K562 (cell line): ENCODE measurements around the gene LIG3. TPM values are rescaled to one million over a fixed set of nuclear protein-coding genes. Genes with fewer than 3 reads are reported as not detected.

Experiments used
- ATAC-seq: fragments of 200-7000 bp; cut with Tn5 transposase; 3 replicates; pipeline ENCODE4 v1.9.1; 2020; ENCODE audit warnings: moderate library complexity
- BruUV-seq: library from RNA; stranded (reverse); fragments of 400-500 nt; replicated peaks from 2 replicates; lab custom pipeline; 2021; lab: Mats Ljungman, UMichigan
- CTCF ChIA-PET: fragments of 300-600 bp; formaldehyde crosslinking; extraction: SDS; loops from one replicate; lab custom pipeline; 2021; ENCODE audit warnings: low intra/inter-chr PET ratio; lab: Yijun Ruan, JAX
- POLR2A ChIA-PET: fragments of 300-600, 350-650 bp; sonication (Branson Sonifier 250); formaldehyde crosslinking; extraction: SDS; loops from one replicate; lab custom pipeline; 2021; ENCODE audit warnings: antibody characterized with exemption, inconsistent platforms; lab: Yijun Ruan, JAX
- DNase-seq, 4 experiments: peaks; one replicate each; pipeline versions ENCODE4 v3.0.0 to v3.0.0-alpha.2; 2011 to 2018; ENCODE audit warnings: low spot score in 3 of 4, mixed read lengths in 3 of 4; ENCODE audit errors: extremely low read depth in 1 of 4
- FAIRE-seq: peaks from 2 replicates; lab custom pipeline; 2011; peaks lifted over from hg19 to GRCh38; lab: Jason Lieb, UNC
- H2AFZ ChIP-seq: 2 replicates; pipeline ENCODE4 v1.6.0; 2011; ENCODE audit warnings: low read depth, low read length, control low read depth, inconsistent platforms
- H3K27ac ChIP-seq: fragments of 200-600 bp; 3 replicates; pipeline ENCODE4 v1.8.0; 2011; ENCODE audit warnings: low read depth, mild to moderate bottlenecking, control low read depth, inconsistent platforms, low read length, moderate library complexity, mixed read lengths; ENCODE audit errors: extremely low read depth
- H3K27me3 ChIP-seq, 2 experiments: fragments of 300-600 bp in 1 of 2; 2 replicates in 1 of 2; 3 replicates in 1 of 2; pipeline versions ENCODE4 v1.6.0 to v1.8.0; 2011; ENCODE audit warnings: inconsistent platforms in 2 of 2, low read length in 2 of 2, mild to moderate bottlenecking in 1 of 2, mixed read lengths in 1 of 2, moderate library complexity in 1 of 2; ENCODE audit not compliant: control insufficient read depth in 2 of 2, insufficient read depth in 2 of 2
- H3K36me3 ChIP-seq: fragments of 300-600 bp; 3 replicates; pipeline ENCODE4 v1.8.0; 2011; ENCODE audit warnings: mild to moderate bottlenecking, low read length, inconsistent platforms; ENCODE audit not compliant: control insufficient read depth, insufficient read depth
- H3K4me1 ChIP-seq, 2 experiments: fragments of 200-600 bp in 1 of 2; replicated peaks in 1 of 2; 2 replicates in 1 of 2; 3 replicates in 1 of 2; pipeline versions ENCODE4 v1.5.1 to v1.8.0; 2011; ENCODE audit warnings: inconsistent platforms in 2 of 2, low read length in 2 of 2, mild to moderate bottlenecking in 1 of 2, mixed read lengths in 1 of 2, moderate library complexity in 1 of 2; ENCODE audit not compliant: control insufficient read depth in 2 of 2, insufficient read depth in 2 of 2
- H3K4me2 ChIP-seq: 2 replicates; pipeline ENCODE4 v1.6.1; 2011; ENCODE audit warnings: low read length, control low read depth, inconsistent platforms, mixed read lengths; ENCODE audit not compliant: insufficient read depth
- H3K4me3 ChIP-seq: fragments of 200-600 bp; sonication (generic), shearing (Covaris generic); 2 replicates; pipeline ENCODE4 v1.5.1; 2016; ENCODE audit warnings: control low read depth, inconsistent platforms
- H3K79me2 ChIP-seq: fragments of 200-600 bp; 3 replicates; pipeline ENCODE4 v1.8.0; 2011; ENCODE audit warnings: low read length, inconsistent platforms; ENCODE audit not compliant: control insufficient read depth, insufficient read depth
- H3K9ac ChIP-seq, 2 experiments: 2 replicates each; pipeline versions ENCODE4 v1.6.0 to v1.6.1; 2011; ENCODE audit warnings: low read depth in 2 of 2, low read length in 2 of 2, control low read depth in 1 of 2, inconsistent platforms in 1 of 2, mild to moderate bottlenecking in 1 of 2, mixed read lengths in 1 of 2; ENCODE audit not compliant: insufficient read depth in 1 of 2
- H3K9me1 ChIP-seq: one replicate; pipeline ENCODE4 v1.6.0; 2011; ENCODE audit warnings: inconsistent platforms, mild to moderate bottlenecking, low read length, moderate library complexity; ENCODE audit not compliant: control insufficient read depth, insufficient read depth
- H3K9me3 ChIP-seq: replicated peaks from 2 replicates; pipeline ENCODE4 v1.5.1; 2011; ENCODE audit warnings: low read depth, low read length, inconsistent platforms; ENCODE audit not compliant: control insufficient read depth, insufficient read depth
- H4K20me1 ChIP-seq: replicated peaks from 2 replicates; pipeline ENCODE4 v1.6.1; 2011; ENCODE audit warnings: low read length, inconsistent platforms, mixed read lengths; ENCODE audit not compliant: control insufficient read depth, insufficient read depth
- PKNOX1 ChIP-seq: fragments of 450-650 bp; IDR thresholded peaks from 2 replicates; pipeline ENCODE4 v1.6.1; 2016
- ZFP36 ChIP-seq: fragments of 150-350 bp; IDR thresholded peaks from 2 replicates; pipeline ENCODE4 v1.6.1; 2018; ENCODE audit warnings: low read length, low read depth; ENCODE audit not compliant: partially characterized antibody
- ZNF121 ChIP-seq: sonication (generic); formaldehyde crosslinking; conservative IDR thresholded peaks from 2 replicates; pipeline ENCODE4 v1.8.0; 2022; ENCODE audit warnings: missing genetic modification reagents
- WGBS: fragments of 100-300 bp; shearing (Covaris generic); methylation state at CpG from one replicate; pipeline ENCODE4 v1.1.6; 2016; ENCODE audit warnings: low coverage, mixed read lengths; ENCODE audit not compliant: insufficient coverage; ENCODE audit errors: missing lambda C conversion rate; 5-methylcytosine and 5-hydroxymethylcytosine counted together
- in situ Hi-C: fragments of 300-500 bp; cut with MboI; formaldehyde crosslinking; loops from 4 replicates; pipeline ENCODE4 v1.15.0; 2018; ENCODE audit warnings: inconsistent platforms, mixed read lengths
- intact Hi-C: fragments of 100-400 bp; cut with micrococcal nuclease; formaldehyde crosslinking; loops from 2 replicates; pipeline ENCODE4 v1.14.2; 2022
- polyA plus RNA-seq, 8 experiments: library from polyadenylated mRNA; depleted of rRNA in 4 of 8; stranded (reverse) in 5 of 8; unstranded in 3 of 8; fragments of >200 nt; fragmentation: Nextera tagmentation in 2 of 8; fragmentation: Illumina TruSeq in 1 of 8; extraction: Ambion mirVana in 2 of 8; extraction: Trizol in 1 of 8; gene quantifications; 2 replicates each; pipeline versions ENCODE4 v1.2.1 to v1.2.3, GENCODE V29; 2011 to 2014; ENCODE audit warnings: inconsistent platforms in 1 of 8, missing spikeins in 1 of 8
- total RNA-seq, 7 experiments: library from RNA; depleted of rRNA in 6 of 7; stranded (reverse); fragments of >200 nt in 6 of 7; fragmentation: Illumina TruSeq in 2 of 7; extraction: Trizol in 2 of 7; gene quantifications; 2 replicates each; pipeline versions ENCODE4 v1.2.1 to v1.2.3, GENCODE V29; 2011 to 2021; ENCODE audit warnings: low replicate concordance in 1 of 7
- TF ChIP-seq, protein P1 (sequence below): IDR thresholded peaks from 2 replicates; pipeline ENCODE4 v1.6.1; 2012; ENCODE audit warnings: low read depth, low read length, improper control_type of control experiment, borderline replicate concordance
- TF ChIP-seq, protein P2 (sequence below): fragments of 450-650 bp; formaldehyde crosslinking; conservative IDR thresholded peaks from 2 replicates; pipeline ENCODE4 v1.4.0; 2022; ENCODE audit warnings: mild to moderate bottlenecking, missing genetic modification characterization

LIG3 gene
- total and polyA plus RNA-seq, 9 of the 15 experiments (the other 6 are each of a cell fraction or from before 2014, with no cell fraction given): 7.6 to 75.0 (median 43.0) TPM

- TF ChIP-seq, protein P1, sequence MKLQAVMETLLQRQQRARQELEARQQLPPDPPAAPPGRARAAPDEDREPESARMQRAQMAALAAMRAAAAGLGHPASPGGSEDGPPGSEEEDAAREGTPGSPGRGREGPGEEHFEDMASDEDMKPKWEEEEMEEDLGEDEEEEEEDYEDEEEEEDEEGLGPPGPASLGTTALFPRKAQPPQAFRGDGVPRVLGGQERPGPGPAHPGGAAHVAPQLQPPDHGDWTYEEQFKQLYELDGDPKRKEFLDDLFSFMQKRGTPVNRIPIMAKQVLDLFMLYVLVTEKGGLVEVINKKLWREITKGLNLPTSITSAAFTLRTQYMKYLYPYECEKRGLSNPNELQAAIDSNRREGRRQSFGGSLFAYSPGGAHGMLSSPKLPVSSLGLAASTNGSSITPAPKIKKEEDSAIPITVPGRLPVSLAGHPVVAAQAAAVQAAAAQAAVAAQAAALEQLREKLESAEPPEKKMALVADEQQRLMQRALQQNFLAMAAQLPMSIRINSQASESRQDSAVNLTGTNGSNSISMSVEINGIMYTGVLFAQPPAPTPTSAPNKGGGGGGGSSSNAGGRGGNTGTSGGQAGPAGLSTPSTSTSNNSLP: no peak
- TF ChIP-seq ZFP36: no peak
- TF ChIP-seq, protein P2, sequence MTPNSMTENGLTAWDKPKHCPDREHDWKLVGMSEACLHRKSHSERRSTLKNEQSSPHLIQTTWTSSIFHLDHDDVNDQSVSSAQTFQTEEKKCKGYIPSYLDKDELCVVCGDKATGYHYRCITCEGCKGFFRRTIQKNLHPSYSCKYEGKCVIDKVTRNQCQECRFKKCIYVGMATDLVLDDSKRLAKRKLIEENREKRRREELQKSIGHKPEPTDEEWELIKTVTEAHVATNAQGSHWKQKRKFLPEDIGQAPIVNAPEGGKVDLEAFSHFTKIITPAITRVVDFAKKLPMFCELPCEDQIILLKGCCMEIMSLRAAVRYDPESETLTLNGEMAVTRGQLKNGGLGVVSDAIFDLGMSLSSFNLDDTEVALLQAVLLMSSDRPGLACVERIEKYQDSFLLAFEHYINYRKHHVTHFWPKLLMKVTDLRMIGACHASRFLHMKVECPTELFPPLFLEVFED (CRISPR knock-in tag): no peak
These were observed 12.7 kb downstream of the LIG3 start (continued) for GRCh38 chr17:34993031-34993430.

DNA sequence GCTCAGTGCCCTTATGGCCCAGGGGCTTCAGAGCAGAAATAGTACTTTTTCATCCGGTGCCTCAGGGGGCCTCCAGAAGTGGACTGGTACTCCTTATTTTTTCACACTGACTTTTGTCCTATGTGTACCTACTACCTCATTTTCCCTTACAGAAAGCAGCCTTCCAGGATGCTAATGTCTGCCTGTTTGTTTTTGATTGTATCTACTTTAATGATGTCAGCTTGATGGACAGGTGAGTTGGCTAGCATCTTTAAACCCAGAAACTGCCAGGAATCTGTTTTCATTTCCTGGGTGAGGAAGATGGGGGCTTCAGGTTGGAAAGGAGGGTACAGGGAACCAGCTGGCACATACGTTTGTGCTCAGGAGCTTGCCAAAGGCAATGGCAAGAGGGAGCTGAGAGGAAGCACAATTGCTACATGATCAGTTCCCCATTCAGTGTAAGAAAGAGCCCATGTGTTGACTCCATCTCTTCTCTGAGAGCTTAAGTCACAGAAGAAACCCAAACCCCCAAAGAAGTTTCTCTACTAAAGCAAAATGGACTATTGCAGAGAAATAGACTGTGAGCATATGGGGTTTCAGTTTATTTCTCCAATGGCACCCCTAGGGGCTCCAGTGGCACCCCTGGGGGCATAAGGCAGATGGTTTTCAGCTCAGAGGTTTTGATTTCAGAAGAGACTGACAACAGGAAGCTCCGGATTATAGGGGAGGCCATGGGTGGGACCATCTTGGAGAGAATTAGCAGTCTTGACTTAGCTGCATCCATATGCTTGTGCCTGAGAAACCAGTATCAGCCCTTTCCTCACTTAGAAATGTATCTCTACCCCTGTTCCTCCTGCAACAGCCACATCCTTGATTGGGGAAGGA lies 16.3 kb downstream of the LIG3 start:
- intact Hi-C loops (loop anchor here (5.0 kb wide), 1 partner anchor 91 kb away; no protein-coding TSS in a partner anchor), in situ Hi-C loops (loop anchor here (5.0 kb wide), 2 partner anchors 96 to 126 kb away; partner anchors contain the start of gene FNDC8)
- Histone ChIP-seq H3K79me2 (no peaks in the 10 kb centered on the region), H3K4me3 (no peak overlapping the region), H3K27me3 (no peaks in the 10 kb centered on the region), H3K9me3 (no peaks in the 10 kb centered on the region), H3K9me1 (no peaks in the 10 kb centered on the region), H4K20me1 (no peaks in the 10 kb centered on the region; the same call in 1 of the 2 replicates), H3K27ac (no peak overlapping the region), H3K9ac (no peak overlapping the region), H2AFZ (no peak overlapping the region), H3K4me2 (no peak overlapping the region), H3K4me1 (peaks cover 3 to 11% of the 10 kb centered on the region in 2 experiments; a peak in 3 of 5 replicates), H3K36me3 (peaks cover 96% of the 10 kb centered on the region)
- ATAC-seq (no peak), FAIRE-seq (no peak), DNase-seq (no peak)
- WGBS: 82% methylated on average over 3 of the region's 3 CpGs
- BruUV-seq: no TSS peak
- ChIA-PET CTCF (interaction anchor here (2.9 kb wide), 1 partner anchor 123 kb away, joined by 49 read pairs; the partner anchor contains the start of genes FNDC8 and RAD51D), POLR2A (interaction anchor here (0.8 to 1.5 kb wide), 4 partner anchors 8 to 123 kb away, joined by 3 to 7 read pairs (median 6); partner anchors contain the start of genes LIG3 and RAD51D)
- TF ChIP-seq PKNOX1 (0 out of 2 replicates have a peak, but pooled peaks have one; percentile 7), ZNF121 (CRISPR knock-in tag) (no peak)
